Upper lobe of left lung (tissue), 6 donors: ENCODE data around the gene BEND7. TPM values are rescaled to one million over a fixed set of nuclear protein-coding genes. Genes with fewer than 3 reads are reported as not detected.
A peak's percentile ranks its signal among the peaks of the same experiment; 100 is the strongest.

Source experiments
- ATAC-seq, 2 donors: fragments of 200-7000 bp; cut with Tn5 transposase; one replicate each; pipeline ENCODE4 v1.9.1; 2022; ENCODE audit warnings: mild to moderate bottlenecking in 2 of 2, moderate library complexity in 2 of 2; ENCODE audit not compliant: low FRiP score in 2 of 2
- DNase-seq, 2 donors: peaks; one replicate each; pipeline ENCODE4 v3.0.0-alpha.2; 2019 to 2020
- H3K27ac ChIP-seq, 4 donors: fragments of 200-600 bp; sonication (generic); one replicate each; pipeline ENCODE4 v1.5.1; 2016 to 2019
- H3K27me3 ChIP-seq, 4 donors: fragments of 200-600 bp; sonication (generic); one replicate each; pipeline ENCODE4 v1.5.1; 2017 to 2019
- H3K36me3 ChIP-seq, 4 donors: fragments of 200-600 bp; sonication (generic); one replicate each; pipeline ENCODE4 v1.5.1; 2016 to 2019
- H3K4me1 ChIP-seq, 4 donors: fragments of 200-600 bp; sonication (generic); one replicate each; pipeline ENCODE4 v1.5.1; 2018 to 2019
- H3K4me3 ChIP-seq, 4 donors: fragments of 200-600 bp; sonication (generic); one replicate each; pipeline ENCODE4 v1.5.1; 2017 to 2019; ENCODE audit warnings: mild to moderate bottlenecking in 2 of 4, moderate library complexity in 1 of 4
- H3K9me3 ChIP-seq, 4 donors: fragments of 200-600 bp; sonication (generic); one replicate each; pipeline ENCODE4 v1.5.1; 2018 to 2019
- CTCF ChIP-seq, 6 experiments: fragments of 450-650 bp in 4 of 6; fragments of 200-600 bp in 2 of 6; sonication (generic) in 2 of 6; IDR thresholded peaks; one replicate each; pipeline ENCODE4 v1.5.1; 2016 to 2019; ENCODE audit warnings: antibody characterized with exemption in 6 of 6
- EP300 ChIP-seq, 4 donors: sonication (generic); formaldehyde crosslinking; IDR thresholded peaks; one replicate each; pipeline ENCODE4 v1.5.1; 2017; ENCODE audit warnings: antibody characterized with exemption in 4 of 4, control low read depth in 2 of 4
- POLR2A ChIP-seq, 4 donors: fragments of 450-650 bp; IDR thresholded peaks; one replicate each; pipeline ENCODE4 v1.5.1; 2016 to 2017; ENCODE audit warnings: antibody characterized with exemption in 4 of 4, mild to moderate bottlenecking in 2 of 4
- POLR2AphosphoS5 ChIP-seq, 2 donors: sonication (generic); formaldehyde crosslinking; IDR thresholded peaks; one replicate each; pipeline ENCODE4 v1.5.1; 2017; ENCODE audit warnings: antibody characterized with exemption in 2 of 2
- WGBS, 2 donors: methylation state at CpG; one replicate each; pipeline ENCODE4 v1.1.5; 2017 to 2018; 5-methylcytosine and 5-hydroxymethylcytosine counted together
- total RNA-seq, 6 donors: library from RNA; depleted of rRNA in 4 of 6; stranded (reverse); fragments of >200 nt in 4 of 6; gene quantifications; one replicate each; pipeline versions ENCODE4 v1.1.0 to v1.2.1, GENCODE V29; 2016 to 2021
- donor health status: DM: no; HTN: no; CAD: no; lungs with moderate emphysema.
- donor health status: DM: no; HTN: yes; CAD: no; lungs with severe emphysema.

Gene BEND7
- total RNA-seq, 6 donors from 2014 or later: 12.4 to 57.6 (median 26.4) TPM

- DNase-seq: no peak
- Histone ChIP-seq H3K27me3 (no peaks in the 10 kb centered on the region), H3K9me3 (no peaks in the 10 kb centered on the region), H3K4me1 (no peaks in the 10 kb centered on the region), H3K27ac (no peak overlapping the region), H3K36me3 (peaks cover 0 to 7% (median 2%) of the 10 kb centered on the region in 4 donors), H3K4me3 (no peak overlapping the region)
- TF ChIP-seq POLR2A (IDR thresholded peaks at IDR 0.05) (no peak), POLR2AphosphoS5 (IDR thresholded peaks at IDR 0.05) (no peak), CTCF (IDR thresholded peaks at IDR 0.05) (no peak), EP300 (IDR thresholded peaks at IDR 0.05) (no peak)
- no peak for ATAC-seq
- WGBS, 2 donors: 80 to 93% methylated on average over 3 of the region's 3 CpGs
These were observed 58.5 kb downstream of the BEND7 start for GRCh38 chr10:13470270-13470669.

GRCh38 chr10:13462551-13462950 is 66.3 kb downstream of the BEND7 start:
- DNase-seq (no peak), ATAC-seq (no peak)
- Histone ChIP-seq H3K4me1 (no peaks in the 10 kb centered on the region), H3K36me3 (peaks cover 0 to 13% (median 0%) of the 10 kb centered on the region in 4 donors), H3K27me3 (no peaks in the 10 kb centered on the region), H3K9me3 (no peaks in the 10 kb centered on the region), H3K27ac (no peak overlapping the region), H3K4me3 (no peak overlapping the region)
- TF ChIP-seq EP300 (IDR thresholded peaks at IDR 0.05) (no peak), POLR2AphosphoS5 (IDR thresholded peaks at IDR 0.05) (no peak), POLR2A (IDR thresholded peaks at IDR 0.05) (no peak), CTCF (IDR thresholded peaks at IDR 0.05) (no peak)

- peaks cover 0 to 13% (median 0%) of the 10 kb centered on the region in 4 donors for H3K36me3 ChIP-seq
These were observed 70.2 kb downstream of the BEND7 start for GRCh38 chr10:13458687-13459012.

GRCh38 chr10:13457958-13458686 is 70.7 kb downstream of the BEND7 start:
- H3K36me3 ChIP-seq: peaks cover 0 to 13% (median 0%) of the 10 kb centered on the region in 4 donors
- no peak overlapping the region for H3K27ac ChIP-seq
- no peak for TF ChIP-seq CTCF (IDR thresholded peaks at IDR 0.05)
- H3K9me3 ChIP-seq: no peaks in the 10 kb centered on the region
- H3K4me3 ChIP-seq: no peak overlapping the region
- WGBS, 2 donors: 85 to 88% methylated on average over 13 of the region's 13 CpGs
- H3K4me1 ChIP-seq: peaks cover 0 to 6% (median 0%) of the 10 kb centered on the region in 4 donors
- DNase-seq (no peak), ATAC-seq (no peak)
- no peaks in the 10 kb centered on the region for H3K27me3 ChIP-seq

More at GRCh38 chr10:13458687-13459012, 70.2 kb downstream of the BEND7 start:
- Histone ChIP-seq H3K9me3 (no peaks in the 10 kb centered on the region), H3K4me1 (peaks cover 0 to 6% (median 0%) of the 10 kb centered on the region in 4 donors), H3K27me3 (no peaks in the 10 kb centered on the region), H3K4me3 (no peak overlapping the region), H3K27ac (no peak overlapping the region)
- DNase-seq (no peak), ATAC-seq (no peak)
- 85 to 98% methylated on average over 4 of the region's 4 CpGs for WGBS, 2 donors
- TF ChIP-seq EP300 (IDR thresholded peaks at IDR 0.05): no peak
- TF ChIP-seq POLR2AphosphoS5 (IDR thresholded peaks at IDR 0.05): no peak
- TF ChIP-seq POLR2A (IDR thresholded peaks at IDR 0.05): no peak

GRCh38 chr10:13453896-13454295 is 74.9 kb downstream of the BEND7 start:
- Histone ChIP-seq H3K4me3 (no peak overlapping the region), H3K27ac (no peak overlapping the region), H3K27me3 (no peaks in the 10 kb centered on the region), H3K9me3 (no peaks in the 10 kb centered on the region), H3K4me1 (peaks cover 0 to 6% (median 0%) of the 10 kb centered on the region in 4 donors), H3K36me3 (no peaks in the 10 kb centered on the region)
- TF ChIP-seq CTCF (IDR thresholded peaks at IDR 0.05) (no peak), POLR2AphosphoS5 (IDR thresholded peaks at IDR 0.05) (no peak), POLR2A (IDR thresholded peaks at IDR 0.05) (no peak), EP300 (IDR thresholded peaks at IDR 0.05) (no peak)
- ATAC-seq (no peak), DNase-seq (peak in 1 of 2 donors; percentile 58)
- 41 to 43% methylated on average over 8 of the region's 8 CpGs for WGBS, 2 donors
